WTC11 (cell line): ENCODE data around the gene FILIP1L. TPM values are rescaled to one million over a fixed set of nuclear protein-coding genes. Genes with fewer than 3 reads are reported as not detected.

Experiments
- ATAC-seq: fragments of 200-7000 bp; cut with Tn5 transposase; 2 replicates; pipeline ENCODE4 v1.10.0; 2021; ENCODE audit warnings: mild to moderate bottlenecking, moderate library complexity
- CTCF ChIA-PET: fragments of 300-600 bp; sonication (Branson Sonifier 250); formaldehyde crosslinking; loops from one replicate; lab custom pipeline; 2021; ENCODE audit warnings: antibody characterized with exemption; lab: Charles Lee
- POLR2A ChIA-PET: fragments of 350-600 bp; sonication (Branson Sonifier 250); formaldehyde crosslinking; loops from one replicate; lab custom pipeline; 2021; ENCODE audit warnings: antibody characterized with exemption; lab: Charles Lee
- DNase-seq: peaks from one replicate; pipeline ENCODE4 v3.0.0; 2021; ENCODE audit warnings: low spot score
- H3K27ac Mint-ChIP-seq: 2 replicates; pipeline ENCODE4 v1.8.0; 2021; ENCODE audit warnings: mixed read lengths
- H3K27me3 Mint-ChIP-seq: 2 replicates; pipeline ENCODE4 v1.8.0; 2021; ENCODE audit warnings: low read depth, mild to moderate bottlenecking, moderate library complexity, mixed read lengths
- H3K36me3 Mint-ChIP-seq: 2 replicates; pipeline ENCODE4 v1.8.0; 2021; ENCODE audit warnings: mixed read lengths
- H3K4me1 Mint-ChIP-seq: 2 replicates; pipeline ENCODE4 v1.8.0; 2022; ENCODE audit warnings: mixed read lengths
- H3K4me3 Mint-ChIP-seq: 2 replicates; pipeline ENCODE4 v1.8.0; 2021; ENCODE audit warnings: mild to moderate bottlenecking, moderate library complexity, mixed read lengths
- H3K9me3 Mint-ChIP-seq: 2 replicates; pipeline ENCODE4 v1.8.0; 2021; ENCODE audit warnings: mixed read lengths
- CREM ChIP-seq: sonication (generic); formaldehyde crosslinking; IDR thresholded peaks from 2 replicates; pipeline ENCODE4 v1.8.1; 2022; ENCODE audit warnings: mild to moderate bottlenecking, missing genetic modification reagents, moderate library complexity
- FOXP1 ChIP-seq: sonication (generic); formaldehyde crosslinking; IDR thresholded peaks from 2 replicates; pipeline ENCODE4 v1.8.0; 2022; ENCODE audit warnings: missing genetic modification reagents, mild to moderate bottlenecking, moderate library complexity, borderline replicate concordance
- IRF2 ChIP-seq: sonication (generic); formaldehyde crosslinking; IDR thresholded peaks from 2 replicates; pipeline ENCODE4 v1.8.0; 2022; ENCODE audit warnings: low read depth, missing genetic modification reagents, borderline replicate concordance
- KAT7 ChIP-seq: sonication (generic); formaldehyde crosslinking; IDR thresholded peaks from 2 replicates; pipeline ENCODE4 v1.8.1; 2023; ENCODE audit warnings: missing genetic modification reagents, mild to moderate bottlenecking, borderline replicate concordance
- MYBL2 ChIP-seq: sonication (generic); formaldehyde crosslinking; IDR thresholded peaks from 2 replicates; pipeline ENCODE4 v1.8.1; 2023; ENCODE audit warnings: mild to moderate bottlenecking, moderate library complexity, missing genetic modification reagents
- NFATC4 ChIP-seq: fragments of 250-450 bp; sonication (Bioruptor Pico); IDR thresholded peaks from 2 replicates; pipeline ENCODE4 v1.9.0; 2021; ENCODE audit warnings: mild to moderate bottlenecking
- NFYB ChIP-seq: sonication (generic); formaldehyde crosslinking; conservative IDR thresholded peaks from 2 replicates; pipeline ENCODE4 v1.8.0; 2022; ENCODE audit warnings: low read depth, missing genetic modification reagents
- NR1H2 ChIP-seq: sonication (generic); formaldehyde crosslinking; IDR thresholded peaks from 2 replicates; pipeline ENCODE4 v1.9.0; 2021; ENCODE audit warnings: mild to moderate bottlenecking, moderate library complexity, missing genetic modification reagents
- NR2C2 ChIP-seq: sonication (generic); formaldehyde crosslinking; IDR thresholded peaks from 2 replicates; pipeline ENCODE4 v1.8.0; 2022; ENCODE audit warnings: mild to moderate bottlenecking, missing genetic modification reagents
- TEAD1 ChIP-seq: sonication (generic); formaldehyde crosslinking; IDR thresholded peaks from 2 replicates; pipeline ENCODE4 v1.8.0; 2022; ENCODE audit warnings: mild to moderate bottlenecking, missing genetic modification reagents
- ZNF138 ChIP-seq: sonication (generic); formaldehyde crosslinking; conservative IDR thresholded peaks from 2 replicates; pipeline ENCODE4 v1.8.1; 2022; ENCODE audit warnings: mild to moderate bottlenecking, moderate library complexity, missing genetic modification reagents
- ZNF396 ChIP-seq: fragments of 250-450 bp; sonication (Bioruptor Pico); IDR thresholded peaks from 2 replicates; pipeline ENCODE4 v1.8.0; 2021; ENCODE audit warnings: mild to moderate bottlenecking, moderate library complexity, borderline replicate concordance
- ZNF423 ChIP-seq: fragments of 250-450 bp; sonication (Bioruptor Pico); IDR thresholded peaks from 2 replicates; pipeline ENCODE4 v2.1.2; 2022; ENCODE audit warnings: mild to moderate bottlenecking, moderate library complexity
- ZNF671 ChIP-seq: fragments of 250-450 bp; sonication (Bioruptor Pico); IDR thresholded peaks from 2 replicates; pipeline ENCODE4 v1.8.0; 2021; ENCODE audit warnings: mild to moderate bottlenecking
- total RNA-seq: library from RNA; stranded (reverse); gene quantifications from 3 replicates; pipeline ENCODE4 v1.2.3, GENCODE V29; 2021
- TF ChIP-seq, protein P1 (sequence below): sonication (generic); formaldehyde crosslinking; IDR thresholded peaks from 2 replicates; pipeline ENCODE4 v1.8.0; 2022; ENCODE audit warnings: mild to moderate bottlenecking, missing genetic modification reagents
- TF ChIP-seq, protein P2 (sequence below): sonication (generic); formaldehyde crosslinking; IDR thresholded peaks from 2 replicates; pipeline ENCODE4 v1.8.1; 2023; ENCODE audit warnings: mild to moderate bottlenecking, missing genetic modification reagents
- TF ChIP-seq, protein P3 (sequence below): sonication (generic); formaldehyde crosslinking; IDR thresholded peaks from 2 replicates; pipeline ENCODE4 v1.8.0; 2023; ENCODE audit warnings: missing genetic modification reagents
- TF ChIP-seq, protein P4 (sequence below): sonication (generic); formaldehyde crosslinking; IDR thresholded peaks from 2 replicates; pipeline ENCODE4 v1.8.1; 2022; ENCODE audit warnings: mild to moderate bottlenecking, moderate library complexity, missing genetic modification reagents
- TF ChIP-seq, protein P5 (sequence below): sonication (generic); formaldehyde crosslinking; conservative IDR thresholded peaks from 2 replicates; pipeline ENCODE4 v1.8.1; 2022; ENCODE audit warnings: mild to moderate bottlenecking, missing genetic modification reagents
- TF ChIP-seq, protein P6 (sequence below): sonication (generic); formaldehyde crosslinking; IDR thresholded peaks from 2 replicates; pipeline ENCODE4 v1.8.1; 2022; ENCODE audit warnings: low read depth, mild to moderate bottlenecking, moderate library complexity, missing genetic modification reagents, borderline replicate concordance

The FILIP1L gene
- total RNA-seq, 1 experiment from 2014 or later: 0.17 TPM

DNA sequence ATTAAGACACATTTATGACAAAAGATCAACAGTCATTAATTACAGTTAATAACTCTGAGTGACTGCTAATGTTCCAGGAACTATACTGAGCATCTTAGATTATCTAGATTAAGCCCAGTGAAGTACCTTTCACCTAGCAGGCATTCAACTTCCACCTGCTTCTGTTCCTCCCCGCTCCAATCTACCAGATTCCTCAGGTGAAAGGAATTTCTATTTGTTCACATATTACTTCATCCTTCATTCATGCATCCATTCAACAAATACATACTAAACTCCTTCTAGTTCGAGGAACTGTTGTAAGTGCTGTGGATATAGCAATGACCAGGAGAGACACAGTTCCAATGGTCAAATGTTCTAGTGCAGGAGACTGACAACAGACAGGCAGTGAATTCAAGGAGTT is 139.3 kb downstream of the FILIP1L start:
- Mint-ChIP-seq H3K4me1 (no peaks in the 10 kb centered on the region), H3K27me3 (no peaks in the 10 kb centered on the region), H3K4me3 (no peak overlapping the region), H3K9me3 (peaks cover 11% of the 10 kb centered on the region), H3K27ac (no peak overlapping the region), H3K36me3 (peaks cover 3% of the 10 kb centered on the region; the same call in 1 of the 2 replicates)
- ChIA-PET POLR2A (no interaction called here), CTCF (no interaction called here)
- no peak for DNase-seq
- no peak for ATAC-seq
- no peak for TF ChIP-seq KAT7
- no peak for TF ChIP-seq NR2C2 (CRISPR knock-in tag)
- no peak for TF ChIP-seq NR1H2 (CRISPR knock-in tag)
- no peak for TF ChIP-seq TEAD1 (CRISPR knock-in tag)
- TF ChIP-seq, protein P1, sequence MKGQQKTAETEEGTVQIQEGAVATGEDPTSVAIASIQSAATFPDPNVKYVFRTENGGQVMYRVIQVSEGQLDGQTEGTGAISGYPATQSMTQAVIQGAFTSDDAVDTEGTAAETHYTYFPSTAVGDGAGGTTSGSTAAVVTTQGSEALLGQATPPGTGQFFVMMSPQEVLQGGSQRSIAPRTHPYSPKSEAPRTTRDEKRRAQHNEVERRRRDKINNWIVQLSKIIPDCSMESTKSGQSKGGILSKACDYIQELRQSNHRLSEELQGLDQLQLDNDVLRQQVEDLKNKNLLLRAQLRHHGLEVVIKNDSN (CRISPR knock-in tag): no peak

DNA sequence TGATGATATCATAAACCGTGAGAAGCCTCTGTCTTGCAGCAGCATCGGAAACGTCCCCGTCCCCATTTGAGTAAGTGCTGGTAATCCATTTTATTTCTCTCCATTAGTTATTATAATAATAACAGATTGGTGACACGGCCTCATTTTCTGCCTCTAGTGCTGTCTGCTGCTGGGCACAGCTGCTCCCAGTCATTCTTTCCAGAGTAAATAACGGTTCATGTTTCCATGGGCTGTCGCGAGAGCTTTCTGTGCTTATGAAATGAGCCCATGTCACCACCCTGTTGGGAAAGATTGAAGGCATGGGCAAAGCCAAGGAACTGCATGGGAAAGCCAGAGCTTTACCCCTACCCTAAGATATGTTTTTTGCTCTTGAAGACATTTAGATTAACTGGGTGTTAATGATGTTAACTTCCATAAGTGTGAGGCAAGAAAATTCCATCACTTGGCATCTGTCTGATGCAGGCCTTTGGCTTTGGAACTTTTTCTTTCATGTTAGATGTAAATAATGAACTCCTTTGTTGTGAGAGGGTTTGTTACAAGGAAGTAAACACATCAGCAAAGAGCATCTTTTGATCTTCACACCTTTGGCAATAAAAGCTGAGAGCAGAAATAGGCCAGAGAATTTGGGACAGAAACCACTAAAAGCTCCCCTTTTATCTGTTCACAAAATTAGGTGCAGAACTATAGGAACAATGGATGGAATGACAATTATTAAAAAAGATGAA is 141.8 kb downstream of the FILIP1L start:
- Mint-ChIP-seq H3K9me3 (peaks cover 4% of the 10 kb centered on the region; the same call in 1 of the 2 replicates), H3K27me3 (no peaks in the 10 kb centered on the region), H3K4me3 (no peak overlapping the region), H3K4me1 (no peaks in the 10 kb centered on the region), H3K36me3 (no peaks in the 10 kb centered on the region), H3K27ac (no peak overlapping the region)
- DNase-seq: no peak
- ChIA-PET POLR2A (no interaction called here), CTCF (no interaction called here)
- no peak for TF ChIP-seq ZNF396 (CRISPR knock-in tag)
- TF ChIP-seq, protein P2, sequence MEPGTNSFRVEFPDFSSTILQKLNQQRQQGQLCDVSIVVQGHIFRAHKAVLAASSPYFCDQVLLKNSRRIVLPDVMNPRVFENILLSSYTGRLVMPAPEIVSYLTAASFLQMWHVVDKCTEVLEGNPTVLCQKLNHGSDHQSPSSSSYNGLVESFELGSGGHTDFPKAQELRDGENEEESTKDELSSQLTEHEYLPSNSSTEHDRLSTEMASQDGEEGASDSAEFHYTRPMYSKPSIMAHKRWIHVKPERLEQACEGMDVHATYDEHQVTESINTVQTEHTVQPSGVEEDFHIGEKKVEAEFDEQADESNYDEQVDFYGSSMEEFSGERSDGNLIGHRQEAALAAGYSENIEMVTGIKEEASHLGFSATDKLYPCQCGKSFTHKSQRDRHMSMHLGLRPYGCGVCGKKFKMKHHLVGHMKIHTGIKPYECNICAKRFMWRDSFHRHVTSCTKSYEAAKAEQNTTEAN (CRISPR knock-in tag): no peak
- TF ChIP-seq NFYB (CRISPR knock-in tag): no peak
- ATAC-seq: no peak

DNA sequence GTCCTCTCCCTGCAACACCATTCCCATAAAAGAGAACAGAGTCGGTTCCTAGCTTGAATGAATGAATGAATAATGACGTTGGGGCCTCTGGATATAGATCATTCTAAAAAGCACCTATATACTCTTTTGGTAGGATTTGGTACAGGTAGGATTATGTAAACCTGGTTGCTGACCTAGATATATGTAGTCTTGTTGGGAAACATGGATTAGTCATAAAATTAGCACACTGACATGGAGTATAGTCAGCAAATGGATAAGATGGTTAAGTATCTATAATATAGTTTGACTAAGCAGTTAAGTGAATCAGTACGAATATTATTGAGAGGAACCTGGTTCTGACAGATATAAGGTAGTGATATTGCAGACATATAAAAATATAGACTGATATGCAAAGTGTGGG is 142.5 kb downstream of the FILIP1L start:
- H3K4me3 Mint-ChIP-seq: no peak overlapping the region
- ATAC-seq (no peak), DNase-seq (no peak)
- TF ChIP-seq ZNF423 (CRISPR knock-in tag) (no peak), ZNF138 (CRISPR knock-in tag) (no peak), NFATC4 (CRISPR knock-in tag) (no peak), IRF2 (CRISPR knock-in tag) (no peak)
- TF ChIP-seq, protein P3, sequence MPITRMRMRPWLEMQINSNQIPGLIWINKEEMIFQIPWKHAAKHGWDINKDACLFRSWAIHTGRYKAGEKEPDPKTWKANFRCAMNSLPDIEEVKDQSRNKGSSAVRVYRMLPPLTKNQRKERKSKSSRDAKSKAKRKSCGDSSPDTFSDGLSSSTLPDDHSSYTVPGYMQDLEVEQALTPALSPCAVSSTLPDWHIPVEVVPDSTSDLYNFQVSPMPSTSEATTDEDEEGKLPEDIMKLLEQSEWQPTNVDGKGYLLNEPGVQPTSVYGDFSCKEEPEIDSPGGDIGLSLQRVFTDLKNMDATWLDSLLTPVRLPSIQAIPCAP (CRISPR knock-in tag): no peak
- TF ChIP-seq, protein P4, sequence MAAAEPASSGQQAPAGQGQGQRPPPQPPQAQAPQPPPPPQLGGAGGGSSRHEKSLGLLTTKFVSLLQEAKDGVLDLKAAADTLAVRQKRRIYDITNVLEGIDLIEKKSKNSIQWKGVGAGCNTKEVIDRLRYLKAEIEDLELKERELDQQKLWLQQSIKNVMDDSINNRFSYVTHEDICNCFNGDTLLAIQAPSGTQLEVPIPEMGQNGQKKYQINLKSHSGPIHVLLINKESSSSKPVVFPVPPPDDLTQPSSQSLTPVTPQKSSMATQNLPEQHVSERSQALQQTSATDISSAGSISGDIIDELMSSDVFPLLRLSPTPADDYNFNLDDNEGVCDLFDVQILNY (CRISPR knock-in tag): no peak
- no peaks in the 10 kb centered on the region for H3K9me3 Mint-ChIP-seq
- ChIA-PET CTCF (no interaction called here), POLR2A (no interaction called here)
- no peaks in the 10 kb centered on the region for H3K36me3 Mint-ChIP-seq
- no peak overlapping the region for H3K27ac Mint-ChIP-seq
- H3K27me3 Mint-ChIP-seq: no peaks in the 10 kb centered on the region
- no peaks in the 10 kb centered on the region for H3K4me1 Mint-ChIP-seq

DNA sequence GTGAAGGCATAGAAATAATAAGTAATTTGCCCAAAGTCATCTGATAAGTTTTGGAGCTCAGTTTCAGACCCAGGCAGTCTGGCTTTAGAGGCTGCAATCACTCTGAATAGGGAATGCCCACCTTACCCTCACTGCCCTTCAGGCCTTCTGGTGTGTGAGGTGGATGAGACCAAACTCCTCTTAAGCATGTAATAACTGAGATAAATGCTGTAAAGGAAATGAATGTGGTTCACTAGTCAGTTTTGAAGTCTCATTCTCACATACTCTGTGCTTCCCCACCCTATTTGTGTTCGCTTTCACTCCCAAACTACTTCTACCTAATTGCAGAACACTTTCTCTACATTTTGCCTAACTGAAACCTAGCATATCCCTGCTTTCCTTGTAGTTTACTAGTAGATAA is 144.1 kb downstream of the FILIP1L start:
- H3K4me3 Mint-ChIP-seq: no peak overlapping the region
- no peaks in the 10 kb centered on the region for H3K36me3 Mint-ChIP-seq
- TF ChIP-seq NFATC4 (CRISPR knock-in tag): no peak
- TF ChIP-seq, protein P5, sequence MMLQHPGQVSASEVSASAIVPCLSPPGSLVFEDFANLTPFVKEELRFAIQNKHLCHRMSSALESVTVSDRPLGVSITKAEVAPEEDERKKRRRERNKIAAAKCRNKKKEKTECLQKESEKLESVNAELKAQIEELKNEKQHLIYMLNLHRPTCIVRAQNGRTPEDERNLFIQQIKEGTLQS (CRISPR knock-in tag): no peak
- no peak for TF ChIP-seq MYBL2 (CRISPR knock-in tag)
- TF ChIP-seq NFYB (CRISPR knock-in tag): no peak
- TF ChIP-seq, protein P6, sequence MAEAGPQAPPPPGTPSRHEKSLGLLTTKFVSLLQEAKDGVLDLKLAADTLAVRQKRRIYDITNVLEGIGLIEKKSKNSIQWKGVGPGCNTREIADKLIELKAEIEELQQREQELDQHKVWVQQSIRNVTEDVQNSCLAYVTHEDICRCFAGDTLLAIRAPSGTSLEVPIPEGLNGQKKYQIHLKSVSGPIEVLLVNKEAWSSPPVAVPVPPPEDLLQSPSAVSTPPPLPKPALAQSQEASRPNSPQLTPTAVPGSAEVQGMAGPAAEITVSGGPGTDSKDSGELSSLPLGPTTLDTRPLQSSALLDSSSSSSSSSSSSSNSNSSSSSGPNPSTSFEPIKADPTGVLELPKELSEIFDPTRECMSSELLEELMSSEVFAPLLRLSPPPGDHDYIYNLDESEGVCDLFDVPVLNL (CRISPR knock-in tag): no peak
- no peak for TF ChIP-seq ZNF671 (CRISPR knock-in tag)
- TF ChIP-seq NR1H2 (CRISPR knock-in tag): no peak
- TF ChIP-seq, protein P2 (CRISPR knock-in tag): no peak
- no peak for TF ChIP-seq FOXP1 (CRISPR knock-in tag)
- no peak for TF ChIP-seq CREM (CRISPR knock-in tag)
- DNase-seq: no peak
- POLR2A ChIA-PET: no interaction called here
- no peaks in the 10 kb centered on the region for H3K27me3 Mint-ChIP-seq
- H3K27ac Mint-ChIP-seq: no peak overlapping the region
- H3K9me3 Mint-ChIP-seq: no peaks in the 10 kb centered on the region
- ATAC-seq: no peak
- no peaks in the 10 kb centered on the region for H3K4me1 Mint-ChIP-seq
- CTCF ChIA-PET: no interaction called here
